Endometrial microvascular endothelial cells (primary cell): Measurements from ENCODE around the gene QSER1. TPM values are rescaled to one million over a fixed set of nuclear protein-coding genes. Genes with fewer than 3 reads are reported as not detected.
"Not testable (repeated sequence)": the region's sequence is repeated elsewhere in the genome, so short reads cannot be mapped to it uniquely, and the experiment has no call there.

ENCODE experiments used
- in situ Hi-C: cut with HindIII; loops from 2 replicates; pipeline ENCODE4 v1.10.0; 2017; ENCODE audit warnings: low sequenced_read_pairs, low pct_unique_long_range_greater_than_20kb; ENCODE audit errors: inconsistent ontology term
- total RNA-seq: library from RNA; depleted of rRNA; stranded (reverse); fragments of >200 nt; gene quantifications from one replicate; pipeline ENCODE4 v1.2.3, GENCODE V29; 2015; ENCODE audit errors: inconsistent ontology term

The QSER1 gene
- total RNA-seq, 1 donor from 2014 or later: 16.8 TPM

- in situ Hi-C loops: no loop called here
Observed at GRCh38 chr11:32919338-32919737, 26.7 kb downstream of the QSER1 start.

DNA sequence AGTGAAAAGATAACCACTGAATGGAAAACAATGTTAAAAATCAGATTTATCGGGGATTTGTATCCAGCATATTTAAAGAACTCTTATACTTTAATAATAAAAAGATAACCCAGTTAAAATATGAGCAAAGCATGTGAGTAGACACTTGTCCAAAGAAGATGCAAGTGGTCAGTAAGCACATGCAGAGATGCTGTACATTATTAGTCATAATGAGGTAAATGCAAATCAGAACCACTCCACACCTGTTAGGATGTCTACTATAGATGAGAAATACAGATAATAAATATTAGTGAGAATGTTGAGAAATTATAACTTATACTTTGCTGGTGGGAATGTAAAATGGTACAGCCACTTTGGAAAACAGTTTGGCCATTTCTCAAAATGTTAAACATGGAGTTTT, 28.0 kb downstream of the QSER1 start:
- in situ Hi-C loops: no loop called here

DNA sequence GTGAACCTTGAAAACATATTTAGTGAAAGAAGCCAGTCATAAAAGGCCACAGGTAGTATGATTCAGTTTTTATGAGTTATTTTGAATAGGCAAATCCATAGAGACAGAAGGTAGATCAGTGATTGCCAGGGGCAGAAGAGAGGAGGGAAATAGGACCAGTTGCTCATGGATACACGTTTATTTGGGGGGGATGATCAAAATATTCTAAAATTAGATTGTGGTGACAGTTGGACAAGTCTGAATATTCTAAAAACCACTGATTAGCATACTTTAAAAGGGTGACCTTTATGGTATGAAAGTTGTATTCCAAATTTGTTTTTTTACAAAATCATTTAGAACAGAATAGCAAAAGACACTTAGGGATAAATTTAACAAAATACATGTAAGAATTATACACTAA, 28.6 kb downstream of the QSER1 start:
- in situ Hi-C loops: no loop called here

DNA sequence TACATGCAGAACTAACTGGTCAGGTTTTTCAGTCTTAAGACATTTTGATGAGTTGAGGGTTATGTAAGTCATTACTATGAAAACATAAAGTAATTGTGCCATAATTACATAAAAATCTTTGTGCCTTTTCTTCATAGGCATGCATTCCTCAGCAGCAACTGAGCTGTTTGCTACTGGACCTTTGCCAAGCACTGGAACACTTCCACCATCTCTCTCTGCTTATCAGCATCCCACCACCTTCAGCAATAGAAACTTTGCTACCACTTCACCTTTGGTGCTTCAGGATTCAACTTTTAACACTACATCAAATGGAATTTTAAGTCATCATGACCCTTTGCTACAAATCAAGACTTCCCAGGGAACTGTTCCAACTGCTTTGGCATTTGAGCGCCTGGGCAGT, 39.0 kb downstream of the QSER1 start:
- in situ Hi-C loops: no loop called here

DNA sequence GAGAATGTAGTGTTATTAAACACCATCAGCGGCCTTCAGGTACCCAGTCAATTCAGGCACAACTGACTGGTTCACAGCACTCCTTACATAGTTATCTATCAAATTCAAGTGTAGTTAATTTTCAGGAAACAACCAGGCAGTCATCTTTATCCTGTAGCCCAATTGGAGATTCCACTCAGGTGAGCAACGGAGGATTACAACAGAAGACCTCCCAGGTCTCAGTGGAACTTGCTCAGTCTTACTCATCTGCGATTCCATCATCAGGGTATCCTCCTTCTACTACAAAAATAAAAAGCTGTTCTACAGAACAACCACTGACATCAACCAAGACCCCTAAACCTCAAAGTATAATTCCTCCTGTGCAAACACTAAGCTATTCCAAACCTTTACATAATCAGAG, 39.6 kb downstream of the QSER1 start:
- in situ Hi-C loops: no loop called here

DNA sequence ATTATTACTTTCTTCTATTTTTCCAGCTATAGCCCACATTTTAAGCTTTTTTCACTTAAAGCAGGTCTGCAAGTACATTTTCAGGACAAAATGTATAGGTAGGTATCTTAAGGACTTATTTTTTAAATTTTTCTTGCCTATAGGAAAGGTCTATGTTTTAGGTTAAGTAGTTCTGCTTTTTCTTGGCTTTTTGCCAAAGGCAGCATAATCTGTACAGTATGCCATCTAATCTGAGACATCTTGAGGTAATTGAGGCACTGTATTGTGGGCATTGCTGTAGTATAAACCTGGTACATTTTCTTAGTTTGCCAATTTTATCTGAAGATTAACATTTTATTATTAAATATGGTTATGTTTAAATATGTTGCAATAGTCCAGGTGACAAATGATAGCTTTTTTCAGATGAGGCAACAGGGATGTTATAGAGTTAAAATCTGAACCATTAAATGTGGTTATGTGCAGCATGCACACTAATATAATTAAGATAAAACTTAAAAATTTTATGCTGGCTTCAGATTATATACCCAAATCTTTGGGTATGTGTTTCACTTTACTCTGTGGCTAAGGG, 42.9 kb downstream of the QSER1 start:
- in situ Hi-C loops: no loop called here

- in situ Hi-C loops: not testable (repeated sequence)
Observed at GRCh38 chr11:32936178-32936577, 43.6 kb downstream of the QSER1 start.

DNA sequence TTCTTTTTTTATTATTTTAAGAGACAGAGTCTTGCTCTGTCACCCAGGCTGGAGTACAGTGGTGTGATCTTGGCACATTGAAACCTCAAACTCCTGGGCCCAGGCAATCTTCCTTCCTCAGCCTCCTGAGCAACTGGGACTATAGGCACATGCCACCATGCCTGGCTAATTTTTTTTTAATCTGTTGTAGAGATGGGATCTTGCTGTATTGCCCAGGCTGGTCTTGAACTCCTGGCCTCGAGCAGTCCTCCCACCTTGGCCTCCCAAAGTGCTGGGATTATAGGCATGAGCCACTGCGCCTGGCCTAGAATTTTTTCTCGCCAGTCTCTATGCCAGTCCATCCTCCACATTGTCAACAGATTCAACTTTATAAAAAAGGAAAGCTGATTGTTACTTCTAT, 44.7 kb downstream of the QSER1 start:
- in situ Hi-C loops: not testable (repeated sequence)

DNA sequence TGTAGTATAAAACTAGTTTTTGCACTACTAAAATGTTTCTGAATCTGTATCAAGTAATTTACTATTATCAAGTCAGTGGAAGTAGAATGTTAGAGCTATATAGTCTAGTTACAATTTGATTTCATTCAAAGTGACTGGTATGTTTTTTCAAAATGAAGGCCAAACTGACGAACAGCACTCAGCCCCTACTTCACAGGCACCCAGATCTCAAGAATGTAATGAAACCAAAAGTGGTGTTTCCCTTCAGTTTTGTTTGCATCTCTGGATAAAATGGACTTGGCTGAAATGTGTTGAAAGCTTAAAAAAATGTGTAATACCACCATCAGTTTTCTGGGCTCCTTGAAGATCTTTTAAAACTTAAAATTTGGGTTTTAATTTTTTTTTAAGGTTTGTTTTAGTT, 46.4 kb downstream of the QSER1 start:
- in situ Hi-C loops: no loop called here

- in situ Hi-C loops: no loop called here
Observed at GRCh38 chr11:32939866-32940265, 47.3 kb downstream of the QSER1 start.

DNA sequence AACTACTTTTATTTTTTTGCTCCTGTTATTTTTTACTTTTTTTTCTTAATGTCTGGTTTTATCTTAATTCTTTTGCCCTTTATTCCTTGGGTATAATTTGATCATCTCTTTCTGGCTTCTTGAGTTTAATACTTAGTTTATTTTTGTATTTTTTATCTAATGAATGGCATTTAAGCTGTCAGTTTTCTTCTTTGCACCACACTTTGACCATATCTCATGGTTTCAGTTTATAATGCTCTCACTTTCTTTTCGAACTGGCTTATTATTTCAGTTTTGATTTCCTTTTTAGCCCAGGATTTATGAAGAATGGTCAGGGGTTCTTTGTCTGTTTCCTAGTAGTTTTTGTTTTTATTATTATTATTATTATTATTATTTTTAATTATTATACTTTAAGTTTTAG, 48.3 kb downstream of the QSER1 start:
- in situ Hi-C loops: no loop called here

GRCh38 chr11:32947978-32948377, 55.4 kb downstream of the QSER1 start:
- in situ Hi-C loops: no loop called here

DNA sequence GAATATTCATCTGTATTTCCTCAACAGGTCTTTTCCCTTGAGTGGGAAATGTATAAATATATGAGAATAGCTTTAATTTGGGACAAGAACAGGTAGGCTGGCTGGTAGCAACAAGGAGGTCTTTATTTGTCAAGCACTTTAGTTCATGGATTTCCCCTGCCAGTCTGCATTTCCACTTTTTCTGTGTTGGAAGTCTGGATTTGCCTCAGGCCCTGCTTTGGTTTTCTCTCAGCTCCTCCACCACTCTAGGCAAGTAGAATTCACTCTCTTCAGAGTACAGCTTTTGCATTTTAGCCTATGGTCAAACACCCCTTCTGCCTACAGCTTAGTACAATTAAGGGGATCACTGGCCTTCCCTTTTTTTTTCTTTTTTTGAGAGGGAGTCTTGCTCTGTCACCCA, 57.1 kb downstream of the QSER1 start:
- in situ Hi-C loops: no loop called here

- in situ Hi-C loops: no loop called here
Observed at GRCh38 chr11:32952421-32952820, 59.8 kb downstream of the QSER1 start.

DNA sequence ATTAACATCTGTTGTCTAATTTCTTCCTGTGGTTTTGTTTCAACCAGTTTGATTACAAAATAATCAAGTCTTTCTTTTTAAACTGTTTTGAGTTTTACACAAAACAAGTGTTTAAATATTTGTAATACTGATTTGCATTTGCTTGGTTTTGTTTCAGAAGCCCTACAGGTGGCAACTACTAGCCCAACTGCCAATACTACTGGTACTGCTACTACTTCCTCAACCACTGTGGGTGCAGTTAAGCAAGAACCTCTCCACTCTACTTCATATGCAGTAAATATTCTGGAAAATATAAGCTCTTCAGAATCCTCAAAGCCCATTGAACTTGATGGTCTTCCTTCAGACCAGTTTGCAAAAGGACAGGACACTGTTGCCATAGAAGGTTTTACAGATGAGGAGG, 61.1 kb downstream of the QSER1 start:
- in situ Hi-C loops: no loop called here

DNA sequence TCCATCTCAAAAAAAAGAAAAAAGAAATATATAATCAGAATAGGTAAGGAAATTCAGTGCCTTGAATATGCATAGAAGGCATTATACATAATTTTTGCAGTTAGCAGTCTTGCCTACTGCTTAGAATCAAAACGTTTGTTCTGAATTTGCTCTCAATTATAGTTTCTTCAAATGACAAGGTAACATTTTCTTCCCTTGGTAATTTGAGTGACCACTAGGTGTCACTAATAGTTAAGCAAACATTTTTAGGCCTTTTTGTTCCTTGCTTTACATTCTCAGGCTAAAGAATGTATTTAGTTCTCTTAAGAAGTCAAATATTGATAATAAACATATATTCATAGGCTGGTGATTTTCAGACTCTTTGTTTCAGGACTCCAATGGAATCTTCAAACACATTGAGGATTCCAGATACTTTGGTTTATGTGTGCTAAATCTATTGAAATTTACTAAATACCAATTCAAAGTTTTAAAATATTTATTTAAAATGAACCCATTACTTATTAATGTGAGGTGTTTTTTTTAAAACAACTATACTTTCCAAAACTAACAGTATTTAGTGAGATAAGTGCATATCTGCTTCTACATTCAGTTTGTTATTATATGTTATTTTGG, 68.0 kb downstream of the QSER1 start:
- in situ Hi-C loops: no loop called here

GRCh38 chr11:32962016-32962415, 69.4 kb downstream of the QSER1 start:
- in situ Hi-C loops: no loop called here

- in situ Hi-C loops: no loop called here
Observed at GRCh38 chr11:32963721-32964120, 71.1 kb downstream of the QSER1 start.

- in situ Hi-C loops: no loop called here
Observed at GRCh38 chr11:32968541-32968940, 75.9 kb downstream of the QSER1 start.

- in situ Hi-C loops: not testable (repeated sequence)
Observed at GRCh38 chr11:32972233-32972632, 79.6 kb downstream of the QSER1 start.

DNA sequence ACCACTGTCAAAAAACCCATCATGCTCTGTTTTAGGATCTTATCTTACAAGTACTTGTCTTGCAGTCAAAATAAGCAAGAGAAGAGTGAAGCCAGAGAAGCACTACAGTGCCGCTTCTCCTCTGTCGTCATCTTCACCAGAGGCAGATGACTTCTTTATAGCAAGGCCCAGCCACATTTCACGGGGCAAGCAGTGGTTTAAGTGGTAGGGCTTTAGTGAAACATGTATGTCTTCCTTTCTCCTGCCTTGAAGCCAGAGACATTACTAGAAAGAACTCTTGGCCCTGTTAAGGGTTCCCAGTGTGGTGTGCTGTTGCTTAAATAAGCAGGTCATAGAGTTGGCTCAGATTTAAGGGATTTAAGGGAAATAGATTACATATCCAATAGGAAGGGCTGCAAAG, 80.2 kb downstream of the QSER1 start:
- in situ Hi-C loops: no loop called here
